GM03348 (cell line): Measurements from ENCODE around the gene GPR4.
A peak's percentile ranks its signal among the peaks of the same experiment; 100 is the strongest.
"Not testable (repeated sequence)": the region's sequence is repeated elsewhere in the genome, so short reads cannot be mapped to it uniquely, and the experiment has no call there.

Experiments
- DNase-seq: peaks from one replicate; pipeline ENCODE4 v3.0.0; 2012; ENCODE audit warnings: low spot score

The GPR4 gene

DNA sequence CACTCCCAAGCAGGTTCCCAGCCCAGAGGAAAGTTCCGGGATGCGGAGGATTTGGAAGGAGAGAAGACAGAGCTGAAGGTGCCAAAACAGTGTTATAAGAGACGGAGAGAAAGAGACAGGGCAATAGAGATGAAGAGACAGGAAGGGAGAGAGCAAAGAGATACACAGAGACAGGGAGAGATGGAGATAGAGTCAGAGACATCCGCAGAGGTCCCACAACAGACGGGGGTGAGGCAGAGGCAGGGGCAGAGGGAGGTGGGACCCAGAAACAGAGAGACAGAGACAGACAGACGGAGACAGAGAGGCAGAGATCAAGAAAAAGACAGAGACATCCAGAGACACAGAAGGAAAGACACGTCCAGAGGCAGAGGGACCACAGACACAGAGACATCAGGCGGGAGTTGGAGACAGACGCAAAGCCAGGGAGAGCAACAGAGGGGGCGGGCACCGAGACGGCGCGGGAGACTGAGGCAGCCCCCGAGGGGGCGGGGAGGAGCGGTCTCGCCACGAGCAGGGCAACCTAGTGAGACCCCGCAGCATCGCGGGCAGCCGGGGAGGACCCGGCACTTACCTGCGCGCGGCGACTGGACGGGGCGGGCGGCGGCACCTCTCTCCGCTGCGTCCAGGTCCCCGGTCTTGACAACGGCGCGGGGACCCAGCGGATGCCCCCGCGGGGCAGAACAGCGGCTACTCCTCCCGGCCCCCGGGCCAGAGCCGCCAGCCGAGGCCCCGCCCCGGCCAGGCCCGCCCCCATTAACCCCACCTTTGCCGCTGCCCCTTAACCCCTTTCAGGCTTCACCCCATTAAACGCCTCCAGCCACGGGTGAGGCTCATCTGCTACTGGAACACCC, at the start of gene GPR4:
TSS of gene GPR4 (minus strand) at position 689 of the 851 bp plus-strand sequence. CDS start 10,346 bp downstream, outside the sequence.
- peak; percentile 53 for DNase-seq

DNA sequence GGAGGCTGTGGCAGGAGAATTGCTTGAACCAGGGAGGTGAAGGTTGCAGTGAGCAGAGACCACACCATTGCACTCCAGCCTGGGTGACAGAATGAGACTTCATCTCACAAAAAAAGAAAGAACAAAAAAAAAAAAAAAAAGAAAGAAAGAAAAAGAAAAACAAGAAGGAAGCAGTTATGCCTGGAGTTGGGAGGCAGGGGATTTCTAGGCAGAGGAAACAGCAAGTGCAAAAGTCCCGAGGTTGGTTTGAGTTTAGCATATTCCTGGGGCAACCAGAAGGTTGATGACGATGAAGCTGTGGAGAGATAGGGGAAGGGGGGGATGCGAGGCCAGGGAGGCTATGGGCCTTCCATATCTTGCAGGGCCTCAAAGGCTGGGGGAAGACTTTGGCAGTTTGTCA, 48.7 kb upstream of the GPR4 start:
- no peak for DNase-seq

DNA sequence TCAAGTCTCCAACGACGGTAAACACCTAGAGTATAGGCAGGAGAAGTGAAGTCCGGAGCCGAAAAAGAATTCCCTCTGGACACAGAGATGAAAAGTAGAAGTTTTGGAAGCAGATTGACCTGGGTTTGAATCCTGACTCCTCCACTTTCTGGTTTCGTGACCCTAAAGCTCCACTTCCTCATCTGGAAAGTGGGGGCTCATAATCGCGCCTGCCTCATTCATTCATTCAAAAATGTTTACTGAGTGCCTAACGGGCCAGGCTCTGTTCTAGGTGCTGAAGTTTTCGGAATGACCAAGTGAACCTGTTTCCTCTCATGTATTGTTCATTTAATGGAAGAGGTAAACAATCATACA, 44.3 kb upstream of the GPR4 start:
- no peak for DNase-seq

DNA sequence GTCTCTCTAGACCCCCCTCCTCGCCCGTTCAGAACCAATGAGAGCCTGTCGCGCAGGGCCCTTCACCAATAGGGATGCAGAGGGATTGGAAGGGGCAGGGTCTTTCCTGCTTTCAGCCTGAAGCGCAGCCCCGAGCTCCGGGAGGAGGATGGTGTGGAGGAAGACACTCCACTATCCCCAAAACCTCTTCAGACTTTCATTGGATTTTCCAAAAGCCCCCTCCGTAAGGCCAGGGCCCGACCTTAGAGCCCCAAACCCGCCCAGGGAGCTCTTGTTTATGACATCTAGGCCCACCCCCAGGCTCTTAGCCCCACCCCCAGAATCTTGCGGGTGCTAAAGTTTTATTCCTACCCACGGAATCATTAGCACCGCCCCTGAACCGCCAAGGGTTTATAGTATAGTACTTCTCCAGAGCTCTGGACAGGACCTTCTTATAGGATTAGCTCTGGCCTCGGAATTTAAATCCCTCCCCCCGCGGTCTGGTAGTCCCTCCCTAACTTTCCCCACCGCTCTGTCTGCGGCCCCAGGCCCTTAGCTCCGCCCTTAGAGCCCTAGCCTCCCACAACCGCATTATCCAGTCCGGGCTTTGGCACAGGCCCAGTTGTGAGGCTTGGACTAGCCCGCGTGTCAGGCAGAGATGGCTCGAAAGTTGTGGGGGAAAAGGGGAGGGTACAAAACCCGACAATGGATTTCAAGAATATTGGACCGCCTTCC, 43.8 kb upstream of the GPR4 start:
- peak; percentile 99 for DNase-seq

DNA sequence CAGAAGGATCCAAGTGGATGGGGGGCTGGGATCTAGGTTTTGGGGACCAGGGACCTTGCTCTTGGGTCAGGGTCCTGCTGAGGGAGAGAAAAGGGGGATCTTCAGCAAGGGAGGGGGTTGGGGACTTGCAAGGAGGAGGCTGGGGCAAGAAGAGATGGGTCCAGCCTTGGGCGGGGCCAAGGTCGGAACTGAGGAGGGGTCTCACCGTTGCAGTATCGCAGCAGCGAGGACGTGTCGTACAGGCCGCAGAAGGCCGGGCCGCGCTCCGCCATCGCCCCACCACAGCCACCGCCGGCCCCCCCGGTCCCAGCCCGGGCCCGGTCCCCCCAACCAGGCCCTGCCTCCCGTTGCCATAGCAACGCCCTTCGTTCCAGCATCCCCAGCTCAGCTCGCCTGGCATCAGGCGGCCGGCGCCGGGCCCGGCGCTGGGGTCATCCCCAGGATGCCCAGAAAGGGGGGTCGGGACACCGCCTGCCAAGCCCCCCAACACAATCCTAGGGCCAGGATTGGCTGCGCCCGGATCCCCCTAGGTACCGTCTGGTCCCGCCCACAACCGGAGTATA, 43.1 kb upstream of the GPR4 start:
- no peak for DNase-seq

DNA sequence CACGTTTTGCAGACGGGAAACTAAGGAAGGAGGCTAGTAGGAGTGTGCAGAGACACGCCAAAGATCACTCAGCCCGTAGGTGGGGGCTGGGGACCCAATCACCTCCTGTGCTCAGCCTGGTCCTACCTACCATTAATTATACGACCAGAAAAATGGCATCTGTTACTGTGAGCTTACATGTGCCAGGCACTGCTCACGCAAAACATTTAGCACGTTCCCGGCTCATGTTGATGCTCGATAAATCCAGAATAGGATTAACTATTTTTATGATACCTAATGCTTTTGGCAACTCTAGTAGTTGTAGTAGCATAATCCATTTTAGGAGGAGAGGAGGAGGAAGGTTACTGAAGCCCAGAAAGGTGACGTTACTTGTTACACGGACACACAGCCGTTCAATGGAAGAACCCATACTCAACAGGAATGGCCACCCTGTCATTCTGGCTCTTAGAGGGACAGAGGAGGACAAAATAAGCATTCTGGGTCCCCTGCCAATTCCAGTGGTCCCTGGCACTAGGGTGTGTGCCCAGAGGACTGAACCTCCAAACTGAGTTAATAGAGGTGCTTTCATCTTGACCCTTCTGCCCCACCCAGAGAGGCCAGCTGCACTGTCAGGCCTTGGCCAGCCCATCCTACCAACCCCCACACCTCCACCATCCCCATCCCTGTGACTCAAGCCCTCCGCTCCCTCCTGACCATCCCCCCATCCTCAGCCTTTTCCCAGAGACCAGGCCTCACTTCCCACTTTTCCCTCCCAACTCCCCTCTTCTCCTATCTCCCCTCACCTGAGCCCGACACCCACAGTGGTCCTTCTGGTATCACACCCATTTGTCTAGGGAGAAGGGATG, 42.1 kb upstream of the GPR4 start:
- no peak for DNase-seq

DNA sequence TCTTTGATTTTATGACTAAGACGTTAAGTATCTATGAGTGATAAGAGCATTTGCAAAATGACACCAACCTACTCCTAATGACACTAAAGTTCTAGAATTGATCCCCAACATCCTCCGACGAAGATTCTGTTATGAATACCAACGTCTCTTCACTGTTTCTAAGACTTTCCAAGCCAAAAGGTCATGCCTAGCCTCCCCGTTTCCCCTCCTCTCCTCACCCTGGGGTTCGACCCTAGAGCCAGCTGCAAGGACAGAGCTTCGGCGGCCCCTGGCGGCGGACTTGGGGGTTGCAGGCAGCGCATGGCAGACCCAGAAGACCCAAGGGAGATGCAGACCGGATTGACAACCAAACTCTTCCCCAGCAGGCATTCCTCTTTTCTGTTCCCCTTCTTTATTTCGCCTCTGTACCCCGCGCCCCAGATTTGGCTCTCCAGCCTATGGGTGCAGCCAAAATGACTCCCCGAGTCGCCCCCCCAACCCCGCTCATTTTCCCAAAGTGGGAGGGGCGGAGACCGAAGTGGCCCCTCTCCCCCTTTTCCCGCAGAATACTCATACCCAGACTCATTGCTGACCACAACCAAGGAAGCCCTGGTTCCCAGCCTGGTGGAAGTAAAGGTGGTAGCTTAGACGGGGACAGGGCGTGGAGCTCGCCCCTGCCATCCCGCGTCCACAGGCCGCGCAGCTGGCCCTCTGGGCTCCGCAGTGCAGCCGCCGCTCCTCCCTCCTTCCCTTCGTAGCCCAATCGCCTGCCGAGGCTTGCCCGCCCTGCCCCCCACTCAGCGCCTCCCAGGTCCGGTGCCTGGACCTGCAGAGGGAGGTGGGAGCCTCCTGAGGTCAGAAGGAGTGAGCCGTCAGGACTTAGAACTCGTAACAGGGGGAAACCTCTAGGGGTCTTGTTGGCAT, 41.3 kb upstream of the GPR4 start:
- peak; percentile 88 for DNase-seq

DNA sequence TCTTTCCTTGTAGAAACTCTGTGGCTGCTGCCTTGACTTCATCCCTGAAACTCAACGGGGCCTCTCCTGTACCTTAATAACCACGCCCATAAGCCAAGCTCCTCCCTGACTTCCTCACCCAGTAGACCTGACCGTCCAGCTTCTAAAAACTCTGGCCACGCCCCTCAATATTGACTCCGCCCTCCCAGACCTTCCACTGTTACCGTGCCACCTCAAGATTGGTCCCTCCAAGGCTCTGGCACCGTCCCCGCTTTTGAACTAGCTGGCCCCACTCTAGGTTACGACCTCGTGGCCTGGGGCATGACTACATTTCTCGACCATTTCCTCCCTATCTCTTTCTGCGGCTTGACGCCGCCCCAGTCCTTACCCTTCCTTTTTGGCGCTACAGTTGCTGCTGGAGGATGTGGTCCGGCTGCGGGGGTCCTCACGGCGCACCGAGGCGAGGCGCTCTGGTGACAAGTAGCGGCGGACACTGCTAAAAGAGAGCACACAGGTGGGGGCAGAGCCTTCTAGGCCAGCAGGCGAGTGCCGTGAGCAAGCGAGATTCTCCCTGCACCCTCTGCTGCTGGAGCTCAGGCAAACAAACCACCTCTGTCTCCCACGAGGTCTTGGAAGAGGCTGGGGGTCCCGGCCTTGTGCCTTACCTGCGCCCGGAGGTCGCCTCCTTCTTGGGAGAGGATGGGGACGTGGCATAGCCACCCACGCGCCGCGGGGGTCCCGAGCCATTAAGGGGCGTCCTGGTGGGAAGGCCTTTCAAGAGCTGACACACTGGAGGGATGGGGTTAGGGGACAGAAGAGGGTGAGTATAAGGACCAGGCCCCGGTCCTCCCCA, 39.5 kb upstream of the GPR4 start:
- peak; percentile 70 for DNase-seq

DNA sequence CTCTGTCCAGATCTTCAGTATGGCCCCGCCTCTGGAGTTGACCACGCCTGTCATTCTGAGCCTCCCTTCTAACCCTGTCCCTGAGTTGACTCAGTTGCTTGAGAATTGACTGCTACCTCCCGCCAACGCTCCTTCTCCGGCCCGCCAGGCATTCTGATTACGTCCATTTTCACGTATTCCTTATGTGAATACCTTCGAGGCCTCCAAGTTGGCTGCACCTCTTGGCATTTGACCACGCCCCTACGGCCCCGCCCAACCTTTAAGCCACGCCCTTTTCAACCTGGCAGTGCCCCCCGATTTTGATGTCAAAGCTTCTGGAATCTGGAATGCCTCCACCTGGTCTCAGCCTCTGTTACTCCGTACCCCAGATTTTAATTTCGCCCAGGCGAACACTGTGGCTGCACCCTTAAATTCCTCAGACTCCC, 38.8 kb upstream of the GPR4 start:
- DNase-seq: no peak

DNA sequence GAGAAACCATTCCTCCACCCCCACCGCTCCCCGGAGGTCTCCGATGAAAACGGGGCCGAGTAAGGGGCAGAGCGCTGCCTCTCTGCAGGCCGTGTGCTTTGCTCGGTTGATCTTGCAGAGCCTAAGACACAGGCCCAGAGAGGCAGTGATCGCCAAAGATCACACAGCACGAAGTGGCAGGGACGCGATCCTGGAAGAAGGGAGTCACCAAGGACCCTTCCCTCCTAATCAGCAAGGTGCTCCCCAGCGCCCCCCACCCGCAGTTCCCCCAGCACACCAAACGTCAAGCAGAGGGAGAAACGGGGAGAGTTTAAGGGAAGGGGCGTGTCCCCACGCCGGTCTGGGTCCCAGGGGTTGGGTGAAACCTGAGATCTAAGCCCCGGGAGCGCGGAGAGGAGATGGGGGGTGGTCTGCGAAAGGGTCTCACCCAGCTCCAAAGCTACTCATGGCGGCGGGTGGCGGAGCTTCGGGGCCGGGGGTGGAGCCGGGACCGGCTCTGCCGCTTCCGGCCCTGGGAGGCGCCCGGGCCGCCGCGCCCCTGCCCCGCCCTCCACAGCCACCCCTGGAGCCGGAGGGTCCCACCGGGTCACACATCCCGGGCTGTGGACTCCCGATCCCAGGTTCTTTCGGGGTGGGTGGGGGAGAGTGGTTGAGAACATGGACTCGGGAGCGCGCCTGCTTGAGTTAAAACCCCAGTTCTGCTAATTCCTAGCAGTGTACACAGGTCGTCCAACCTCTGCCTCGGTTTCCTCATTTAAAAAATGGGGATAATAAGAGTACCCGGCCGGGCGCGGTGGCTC, 37.1 kb upstream of the GPR4 start, which contains the start of gene EML2:
TSS of gene EML2 (minus strand) at position 468 of the 800 bp plus-strand sequence. CDS start at position 447, 21 bp downstream.
- DNase-seq: peak; percentile 90

DNA sequence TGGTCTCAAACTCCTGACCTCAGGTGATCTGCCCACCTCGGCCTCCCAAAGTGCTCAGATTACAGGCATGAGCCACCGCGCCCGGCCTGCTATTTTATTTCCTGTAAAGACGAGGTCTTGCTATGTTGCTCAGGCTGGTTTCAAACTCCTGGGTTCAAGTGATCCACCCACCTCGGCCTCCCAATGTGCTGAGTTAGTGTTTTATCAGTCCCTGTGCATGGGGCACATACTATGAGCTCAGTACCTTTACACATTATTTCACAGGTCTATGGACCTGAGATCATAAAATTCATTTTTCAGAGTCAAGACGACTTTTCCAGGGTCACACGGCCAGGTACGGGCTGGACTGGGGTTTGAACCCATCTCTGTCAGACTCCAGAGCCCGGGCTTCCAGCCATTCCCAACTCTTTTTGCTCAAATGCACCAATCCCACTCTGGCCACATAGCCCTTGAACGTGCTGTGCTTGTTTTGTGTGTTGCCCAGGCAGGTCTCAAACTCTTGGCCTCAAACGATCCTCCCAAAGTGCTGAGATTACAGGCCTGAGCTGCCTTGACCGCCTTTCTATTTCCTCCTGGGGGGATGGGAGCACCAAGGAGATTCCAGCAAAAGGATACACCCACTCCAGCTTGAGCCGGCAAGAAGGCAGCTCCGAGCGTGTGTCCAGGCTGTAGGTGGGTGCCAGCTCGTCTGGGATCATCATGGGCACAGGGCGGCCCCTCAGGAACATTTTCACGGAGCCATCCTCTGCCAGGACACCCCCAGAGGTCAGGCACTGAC, 36.1 kb upstream of the GPR4 start:
- no peak for DNase-seq

DNA sequence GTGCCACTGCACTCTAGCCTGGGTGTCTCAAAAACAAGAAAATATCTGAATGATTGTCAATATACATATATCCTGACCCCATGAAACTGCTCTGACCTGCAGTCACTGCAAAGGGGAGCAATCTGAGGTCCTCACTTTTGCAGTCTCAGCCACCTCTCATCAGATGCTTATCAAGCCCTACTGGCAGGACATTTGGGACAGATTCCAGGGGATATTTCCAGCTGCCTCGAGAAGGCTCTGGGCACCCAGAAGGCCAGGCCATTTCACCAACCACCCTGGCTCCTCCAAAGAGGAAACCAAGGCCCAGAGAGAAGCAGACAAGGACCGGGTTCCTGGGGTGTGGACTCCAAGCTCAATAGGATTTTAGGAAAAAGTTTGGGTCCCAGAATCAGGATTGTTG, 34.9 kb upstream of the GPR4 start:
- no peak for DNase-seq

DNA sequence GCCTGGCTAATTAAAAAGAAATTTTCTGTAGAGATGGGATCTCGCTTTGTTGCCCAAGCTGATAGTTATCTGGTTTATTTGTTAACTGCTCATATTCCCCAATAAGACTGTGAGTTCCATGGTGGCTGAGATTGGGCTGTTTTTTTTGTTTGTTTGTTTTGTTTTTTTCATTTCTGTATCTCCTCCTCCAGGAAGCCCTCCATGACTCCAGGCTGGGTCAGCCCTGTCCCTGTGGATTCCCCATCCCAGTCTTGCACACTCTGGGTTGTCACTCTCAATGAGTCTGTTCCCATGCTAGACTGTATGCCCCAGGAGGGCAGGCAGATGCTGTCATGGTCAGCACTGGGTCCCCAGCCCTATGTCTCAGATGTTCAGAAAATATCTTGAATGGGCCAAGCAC, 34.3 kb upstream of the GPR4 start:
- no peak for DNase-seq

DNA sequence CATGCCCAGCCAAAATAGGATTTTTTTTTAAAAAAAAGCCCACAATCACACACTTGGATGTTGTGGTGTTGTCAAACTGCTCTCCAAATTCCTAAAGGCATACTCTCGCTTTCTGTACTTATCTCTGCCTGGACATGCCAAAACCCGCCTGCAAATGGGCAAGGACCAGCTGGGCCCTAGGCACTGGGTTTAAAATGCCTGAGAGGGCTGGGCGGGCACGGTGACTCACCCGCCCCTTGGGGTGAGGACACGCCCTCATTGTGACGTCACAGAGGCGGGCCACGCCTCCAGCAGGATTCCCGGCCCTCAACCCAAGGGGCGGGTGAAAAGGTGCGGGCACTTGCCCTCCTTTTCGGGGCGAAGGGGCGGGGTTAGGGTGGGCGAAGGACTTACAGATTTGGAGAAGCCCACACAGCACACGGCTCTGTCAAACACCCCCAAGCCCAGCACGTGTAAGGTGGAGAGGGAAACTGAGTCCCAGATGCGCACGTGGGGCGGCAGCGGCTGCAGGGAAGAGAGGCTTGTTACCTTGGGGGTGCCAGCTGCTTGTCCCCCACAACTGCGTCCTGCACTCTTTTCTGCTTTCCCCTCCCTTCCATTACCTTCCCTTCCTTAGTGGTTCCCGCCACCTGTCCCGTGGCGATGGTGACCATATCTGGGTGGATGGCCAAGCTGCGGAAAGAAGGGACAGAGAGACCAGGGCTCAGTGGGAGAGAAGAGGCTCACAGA, 30.6 kb upstream of the GPR4 start:
- peak; percentile 96 for DNase-seq

DNA sequence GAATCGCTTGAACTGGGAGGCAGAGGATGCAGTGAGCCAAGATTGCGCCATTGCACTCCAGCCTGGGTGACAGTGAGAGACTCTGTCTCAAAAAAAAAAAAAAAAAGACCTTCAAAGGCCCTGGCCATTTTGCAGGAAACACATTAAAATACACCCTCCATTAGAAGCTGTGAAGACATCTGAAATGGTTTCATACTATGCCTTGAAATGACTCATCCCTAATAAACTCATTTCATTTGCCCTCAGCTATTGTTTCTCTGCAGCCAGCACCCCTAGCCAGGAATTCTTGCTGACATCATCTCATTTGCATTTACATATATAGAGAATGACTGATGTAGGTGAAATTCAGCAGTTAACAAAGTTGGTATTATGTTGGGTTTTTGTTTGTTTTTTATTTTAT, 28.5 kb upstream of the GPR4 start:
- peak; percentile 82 for DNase-seq

DNA sequence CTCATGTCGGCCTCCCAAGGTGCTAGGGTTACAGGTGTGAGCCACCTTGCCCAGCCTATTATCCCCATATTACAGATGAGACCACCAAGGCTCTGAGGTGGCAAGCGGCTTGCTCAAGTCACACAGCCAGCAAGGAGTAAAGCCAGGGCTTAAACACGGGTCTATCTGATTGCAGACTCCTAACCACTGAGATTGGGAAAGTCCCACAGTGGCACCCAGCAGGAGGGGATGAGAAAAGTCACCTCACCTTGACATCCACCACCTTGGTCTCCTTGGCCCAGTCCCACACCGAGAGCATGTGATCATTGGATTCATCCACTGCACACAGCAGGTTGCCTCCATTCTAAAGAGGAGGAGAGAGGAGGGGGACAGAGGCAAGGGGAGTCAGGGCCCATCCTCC, 27.7 kb upstream of the GPR4 start:
- no peak for DNase-seq

DNA sequence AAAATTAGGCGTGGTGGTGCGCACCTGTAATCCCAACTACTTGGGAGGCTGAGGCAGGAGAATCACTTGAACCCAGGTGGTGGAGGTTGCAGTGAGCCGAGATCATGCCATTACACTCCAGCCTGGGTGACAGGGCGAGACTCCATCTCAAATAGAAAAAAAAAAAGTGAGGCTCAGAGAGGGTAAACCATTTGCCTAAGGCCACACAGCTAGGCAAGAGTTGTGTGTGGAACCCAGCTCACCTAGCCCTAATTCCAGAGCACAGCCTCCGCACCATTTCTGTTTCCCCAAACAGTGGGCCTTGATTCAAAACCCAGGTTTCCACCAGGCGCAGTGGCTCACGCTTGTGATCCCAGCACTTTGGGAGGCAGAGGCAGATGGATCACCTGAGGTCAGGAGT, 26.2 kb upstream of the GPR4 start:
- not testable (repeated sequence) for DNase-seq

DNA sequence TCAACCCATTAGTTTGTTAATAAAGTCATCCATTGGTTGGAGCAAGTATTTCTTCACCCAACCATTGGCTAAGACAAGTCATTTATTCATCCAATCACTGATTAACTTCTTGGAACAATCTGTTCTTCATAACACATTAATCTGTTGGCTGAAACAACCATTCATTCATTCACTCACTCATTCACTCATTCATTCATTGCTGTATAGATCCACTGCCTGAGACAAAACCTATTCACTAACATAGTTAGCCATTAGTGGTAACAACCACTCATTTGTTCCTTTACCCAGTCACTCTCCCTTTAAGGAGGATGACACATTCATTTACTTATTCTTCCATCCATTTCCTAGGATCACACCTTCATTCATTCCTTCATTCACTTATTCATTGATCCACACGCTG, 22.0 kb upstream of the GPR4 start:
- no peak for DNase-seq
